Astrocyte of the spinal cord (primary cell): Measurements from ENCODE around the gene NUCB2.
"Not testable (repeated sequence)": the region's sequence is repeated elsewhere in the genome, so short reads cannot be mapped to it uniquely, and the experiment has no call there.

Source experiments
- DNase-seq: peaks from one replicate; pipeline ENCODE4 v3.0.0; 2011; ENCODE audit warnings: low read depth, low spot score
- H3K4me3 ChIP-seq: 2 replicates; pipeline ENCODE4 v1.5.1; 2011; ENCODE audit warnings: low read depth, mild to moderate bottlenecking, low read length, moderate library complexity
- CTCF ChIP-seq: IDR thresholded peaks from 2 replicates; pipeline ENCODE4 v1.5.1; 2012; ENCODE audit warnings: low read depth, mild to moderate bottlenecking, low read length, inconsistent platforms
- in situ Hi-C: cut with HindIII; loops from 2 replicates; pipeline ENCODE4 v1.10.0; 2017; ENCODE audit warnings: low sequenced_read_pairs

The NUCB2 gene

DNA sequence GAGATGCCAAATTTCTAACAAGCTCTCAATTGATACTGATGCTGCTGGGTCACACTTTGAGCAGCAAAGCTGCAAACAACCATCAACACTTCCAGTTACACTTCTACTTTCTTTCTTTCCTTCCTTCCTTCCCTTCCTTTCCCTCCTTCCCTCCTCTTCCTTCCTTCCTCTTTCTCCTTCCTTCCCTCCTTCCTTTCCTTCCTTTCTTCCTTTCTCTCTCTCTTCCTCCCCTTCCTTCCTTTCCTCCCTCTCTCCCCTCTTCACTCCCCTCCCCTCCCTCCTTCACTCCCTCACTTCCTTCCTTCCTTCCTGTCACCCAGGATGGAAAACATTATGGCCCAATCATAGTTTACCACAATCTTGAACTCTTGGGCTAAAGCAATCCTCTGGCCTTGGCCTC is 35.8 kb upstream of the NUCB2 start:
- no peak overlapping the region for H3K4me3 ChIP-seq
- no peak for TF ChIP-seq CTCF
- no peak for DNase-seq
- in situ Hi-C loops: no loop called here

GRCh38 chr11:17242954-17243353 is 33.6 kb upstream of the NUCB2 start:
- in situ Hi-C loops, DNase-seq, H3K4me3 ChIP-seq: not testable (repeated sequence)

DNA sequence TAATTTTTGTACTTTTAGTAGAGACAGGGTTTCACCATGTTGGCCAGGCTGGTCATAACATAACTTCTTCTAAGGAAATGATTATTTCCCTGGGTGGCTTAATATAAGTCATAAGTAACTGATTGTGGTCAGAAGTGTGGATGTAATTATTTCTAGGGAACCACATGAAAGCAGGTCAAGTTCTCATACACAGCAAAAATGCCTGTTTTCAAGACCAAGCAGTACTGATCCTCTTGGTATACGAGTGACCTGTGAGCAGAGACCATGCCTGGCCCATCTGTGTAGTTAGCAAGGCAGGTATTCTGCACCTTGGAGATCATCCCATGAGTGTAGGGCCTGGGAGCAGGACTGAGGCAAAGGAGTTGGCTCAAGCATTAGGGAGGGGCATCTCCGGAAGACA is 32.5 kb upstream of the NUCB2 start:
- DNase-seq: no peak
- no peak for TF ChIP-seq CTCF
- in situ Hi-C loops: no loop called here
- H3K4me3 ChIP-seq: no peak overlapping the region

GRCh38 chr11:17250561-17251350 is 25.8 kb upstream of the NUCB2 start:
- no peak for TF ChIP-seq CTCF
- no peak for DNase-seq
- in situ Hi-C loops: no loop called here
- H3K4me3 ChIP-seq: no peak overlapping the region

GRCh38 chr11:17252704-17253103 is 23.8 kb upstream of the NUCB2 start:
- H3K4me3 ChIP-seq: no peak overlapping the region
- no peak for TF ChIP-seq CTCF
- no peak for DNase-seq
- in situ Hi-C loops: no loop called here

GRCh38 chr11:17256512-17256911 is 20.0 kb upstream of the NUCB2 start:
- no peak overlapping the region for H3K4me3 ChIP-seq
- TF ChIP-seq CTCF: no peak
- peak; percentile 83 for DNase-seq
- in situ Hi-C loops: no loop called here

DNA sequence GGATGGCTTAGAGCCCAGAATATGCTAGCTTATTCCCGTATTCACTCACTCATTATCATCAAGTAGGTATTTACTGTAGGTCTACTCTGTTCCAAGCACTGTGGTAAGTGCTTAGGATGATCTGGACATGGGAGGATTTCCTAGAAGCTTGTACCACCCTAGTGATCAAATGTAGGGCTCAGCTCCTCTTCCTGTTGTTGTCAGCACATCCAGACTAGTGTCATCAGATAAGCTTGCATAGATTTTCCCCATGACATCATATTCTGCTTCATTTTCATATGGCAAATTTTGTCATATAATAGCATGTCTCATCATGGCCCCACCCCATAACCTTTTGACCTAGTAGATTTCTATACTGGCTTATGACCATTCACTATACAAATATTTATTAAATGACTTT is 19.3 kb upstream of the NUCB2 start:
- H3K4me3 ChIP-seq: no peak overlapping the region
- in situ Hi-C loops: no loop called here
- no peak for TF ChIP-seq CTCF
- DNase-seq: peak; percentile 13
